HepG2 (cell line): Measurements from ENCODE around the gene ANKRD2. TPM values are rescaled to one million over a fixed set of nuclear protein-coding genes. Genes with fewer than 3 reads are reported as not detected.

Experiments used
- ATAC-seq: fragments of 200-7000 bp; cut with Tn5 transposase; 3 replicates; pipeline ENCODE4 v1.9.1; 2020; ENCODE audit warnings: mild to moderate bottlenecking, moderate library complexity
- BruUV-seq: library from RNA; stranded (reverse); fragments of 400-500 nt; replicated peaks from 2 replicates; lab custom pipeline; 2021; lab: Mats Ljungman, UMichigan
- CTCF ChIA-PET: fragments of 300-600 bp; formaldehyde crosslinking; extraction: SDS; loops from one replicate; lab custom pipeline; 2021; ENCODE audit warnings: low total read pairs, inconsistent platforms, low intra/inter-chr PET ratio; lab: Yijun Ruan, JAX
- POLR2A ChIA-PET: fragments of 350-600 bp; sonication (Branson Sonifier 250); formaldehyde crosslinking; loops from one replicate; lab custom pipeline; 2020; ENCODE audit warnings: antibody characterized with exemption, inconsistent platforms; lab: Yijun Ruan, JAX
- DNase-seq: peaks from one replicate; pipeline ENCODE4 v3.0.0-alpha.2; 2015; ENCODE audit warnings: low spot score
- FAIRE-seq: peaks from 3 replicates; lab custom pipeline; 2011; peaks lifted over from hg19 to GRCh38; lab: Jason Lieb, UNC
- H2AFZ ChIP-seq: one replicate; pipeline ENCODE4 v1.6.1; 2011; ENCODE audit warnings: low read length, inconsistent platforms
- H3K27ac ChIP-seq: fragments of 300-600 bp; 3 replicates; pipeline ENCODE4 v1.8.0; 2011; ENCODE audit warnings: mixed run types, mild to moderate bottlenecking, mixed read lengths, low read length, inconsistent platforms; ENCODE audit not compliant: insufficient read depth; ENCODE audit errors: extremely low read length
- H3K27me3 ChIP-seq, 2 experiments: fragments of 200-600 bp in 1 of 2; 2 replicates in 1 of 2; 3 replicates in 1 of 2; pipeline versions ENCODE4 v1.6.0 to v1.8.0; 2011; ENCODE audit warnings: low read length in 2 of 2, mild to moderate bottlenecking in 2 of 2, moderate library complexity in 2 of 2, inconsistent platforms in 1 of 2; ENCODE audit not compliant: insufficient read depth in 2 of 2, control insufficient read depth in 1 of 2
- H3K36me3 ChIP-seq, 2 experiments: fragments of 200-600 bp in 1 of 2; replicated peaks in 1 of 2; 2 replicates in 1 of 2; 3 replicates in 1 of 2; pipeline versions ENCODE4 v1.5.1 to v1.8.0; 2011; ENCODE audit warnings: low read length in 2 of 2, inconsistent platforms in 1 of 2; ENCODE audit not compliant: insufficient read depth in 2 of 2, control insufficient read depth in 1 of 2
- H3K4me1 ChIP-seq: 2 replicates; pipeline ENCODE4 v1.5.1; 2012; ENCODE audit warnings: low read length, inconsistent platforms; ENCODE audit not compliant: insufficient read depth
- H3K4me2 ChIP-seq: 2 replicates; pipeline ENCODE4 v1.6.0; 2011; ENCODE audit warnings: low read depth, low read length, inconsistent platforms
- H3K4me3 ChIP-seq, 3 experiments: fragments of 200-600 bp in 1 of 3; sonication (generic), shearing (Covaris generic) in 1 of 3; replicated peaks in 1 of 3; 2 replicates each; pipeline ENCODE4 v1.5.1; 2011 to 2016; ENCODE audit warnings: low read length in 3 of 3, inconsistent platforms in 2 of 3, low read depth in 2 of 3, mild to moderate bottlenecking in 2 of 3, control low read depth in 1 of 3, mixed read lengths in 1 of 3; ENCODE audit not compliant: insufficient read depth in 1 of 3
- H3K79me2 ChIP-seq: one replicate; pipeline ENCODE4 v1.6.1; 2011; ENCODE audit warnings: low read length, inconsistent platforms; ENCODE audit not compliant: insufficient read depth
- H3K9ac ChIP-seq: 2 replicates; pipeline ENCODE4 v1.6.0; 2011; ENCODE audit warnings: mild to moderate bottlenecking, low read depth, low read length, inconsistent platforms; ENCODE audit not compliant: insufficient read depth
- H3K9me3 ChIP-seq: 2 replicates; pipeline ENCODE4 v1.5.1; 2012; ENCODE audit warnings: mild to moderate bottlenecking, low read length
- H4K20me1 ChIP-seq: 2 replicates; pipeline ENCODE4 v1.6.0; 2011; ENCODE audit warnings: inconsistent platforms, mild to moderate bottlenecking, low read length, moderate library complexity; ENCODE audit not compliant: insufficient read depth
- CSRNP2 ChIP-seq: sonication (generic); formaldehyde crosslinking; conservative IDR thresholded peaks from 2 replicates; pipeline ENCODE4 v1.8.0; 2022; ENCODE audit warnings: low read depth, missing genetic modification reagents
- GLMP ChIP-seq: sonication (generic); formaldehyde crosslinking; IDR thresholded peaks from 2 replicates; pipeline ENCODE4 v1.9.0; 2021; ENCODE audit warnings: missing genetic modification reagents, mild to moderate bottlenecking, borderline replicate concordance
- LCORL ChIP-seq, 2 experiments: fragments of 450-650 bp in 1 of 2; sonication (generic) in 1 of 2; formaldehyde crosslinking in 1 of 2; IDR thresholded peaks; 2 replicates each; pipeline versions ENCODE4 v1.5.0 to v1.6.1; 2017 to 2020; ENCODE audit warnings: antibody characterized with exemption in 1 of 2, missing genetic modification reagents in 1 of 2
- REXO4 ChIP-seq: sonication (generic); formaldehyde crosslinking; IDR thresholded peaks from 2 replicates; pipeline ENCODE4 v1.8.0; 2022; ENCODE audit warnings: missing genetic modification reagents, mild to moderate bottlenecking, borderline replicate concordance
- RFXAP ChIP-seq: sonication (generic); formaldehyde crosslinking; IDR thresholded peaks from 2 replicates; pipeline ENCODE4 v1.4.0; 2020; ENCODE audit warnings: missing genetic modification reagents, borderline replicate concordance
- RXRA ChIP-seq: sonication (generic); formaldehyde crosslinking; IDR thresholded peaks from 2 replicates; pipeline ENCODE4 v1.5.1; 2020; ENCODE audit warnings: missing genetic modification reagents
- SNRNP70 ChIP-seq: fragments of 200-400 bp; formaldehyde crosslinking; IDR thresholded peaks from 2 replicates; pipeline ENCODE4 v1.6.1; 2017; ENCODE audit warnings: mild to moderate bottlenecking, low read depth, low read length, moderate library complexity
- SP5 ChIP-seq: IDR thresholded peaks from 2 replicates; pipeline ENCODE4 v1.6.1; 2016; ENCODE audit warnings: low read depth, borderline replicate concordance
- SRY ChIP-seq: sonication (generic); formaldehyde crosslinking; IDR thresholded peaks from 2 replicates; pipeline ENCODE4 v1.8.0; 2022; ENCODE audit warnings: mild to moderate bottlenecking, missing genetic modification reagents
- THAP11 ChIP-seq: IDR thresholded peaks from 2 replicates; pipeline ENCODE4 v1.6.1; 2016; ENCODE audit warnings: missing biosample characterization, missing genetic modification reagents
- ZFP62 ChIP-seq: sonication (generic); formaldehyde crosslinking; IDR thresholded peaks from 2 replicates; pipeline ENCODE4 v1.4.0; 2020; ENCODE audit warnings: missing genetic modification reagents
- ZNF749 ChIP-seq: sonication (generic); formaldehyde crosslinking; IDR thresholded peaks from 2 replicates; pipeline ENCODE4 v1.8.0; 2022; ENCODE audit warnings: mild to moderate bottlenecking, missing genetic modification reagents, moderate library complexity, borderline replicate concordance
- ZNF761 ChIP-seq: sonication (generic); formaldehyde crosslinking; conservative IDR thresholded peaks from 2 replicates; pipeline ENCODE4 v1.4.0; 2020; ENCODE audit warnings: mild to moderate bottlenecking, missing genetic modification reagents
- WGBS: methylation state at CpG from one replicate; pipeline ENCODE4 v1.1.6; 2017; ENCODE audit warnings: low lambda C conversion rate; 5-methylcytosine and 5-hydroxymethylcytosine counted together
- in situ Hi-C: cut with HindIII; loops from 2 replicates; pipeline ENCODE4 v1.10.0; 2017; ENCODE audit warnings: low pct_unique_long_range_greater_than_20kb; ENCODE audit not compliant: extremely low pct_ligation_motif_present
- intact Hi-C: fragments of 100-400 bp; cut with micrococcal nuclease; formaldehyde crosslinking; loops from one replicate; pipeline ENCODE4 v1.10.0; 2022; ENCODE audit not compliant: unreplicated experiment
- polyA plus RNA-seq, 8 experiments: library from polyadenylated mRNA; depleted of rRNA in 3 of 8; stranded (reverse) in 7 of 8; unstranded in 1 of 8; fragments of >200 nt; fragmentation: Illumina TruSeq in 4 of 8; extraction: Trizol in 4 of 8; gene quantifications; 2 replicates each; pipeline versions ENCODE4 v1.2.1 to v1.2.3, GENCODE V29; 2011 to 2016; ENCODE audit warnings: low read depth in 4 of 8, missing spikeins in 1 of 8, mixed read lengths in 1 of 8; ENCODE audit not compliant: insufficient read depth in 1 of 8
- total RNA-seq, 5 experiments: library from RNA; depleted of rRNA; stranded (reverse); fragments of >200 nt; fragmentation: Illumina TruSeq; extraction: Trizol; gene quantifications; 2 replicates each; pipeline ENCODE4 v1.2.3, GENCODE V29; 2016; ENCODE audit warnings: low read depth in 1 of 5
- TF ChIP-seq, protein P1 (sequence below): IDR thresholded peaks from 2 replicates; pipeline ENCODE4 v1.6.1; 2016; ENCODE audit warnings: low read depth, control low read depth
- TF ChIP-seq, protein P2 (sequence below): sonication (generic); formaldehyde crosslinking; IDR thresholded peaks from 2 replicates; pipeline ENCODE4 v1.5.0; 2020; ENCODE audit warnings: mild to moderate bottlenecking, missing genetic modification reagents, borderline replicate concordance

The ANKRD2 gene
- total and polyA plus RNA-seq, 2 of the 13 experiments (the other 11 are each of a cell fraction or from before 2014, with no cell fraction given), result not detected

GRCh38 chr10:97522937-97523336 is 49.6 kb upstream of the ANKRD2 start (continued):
- TF ChIP-seq, protein P1, sequence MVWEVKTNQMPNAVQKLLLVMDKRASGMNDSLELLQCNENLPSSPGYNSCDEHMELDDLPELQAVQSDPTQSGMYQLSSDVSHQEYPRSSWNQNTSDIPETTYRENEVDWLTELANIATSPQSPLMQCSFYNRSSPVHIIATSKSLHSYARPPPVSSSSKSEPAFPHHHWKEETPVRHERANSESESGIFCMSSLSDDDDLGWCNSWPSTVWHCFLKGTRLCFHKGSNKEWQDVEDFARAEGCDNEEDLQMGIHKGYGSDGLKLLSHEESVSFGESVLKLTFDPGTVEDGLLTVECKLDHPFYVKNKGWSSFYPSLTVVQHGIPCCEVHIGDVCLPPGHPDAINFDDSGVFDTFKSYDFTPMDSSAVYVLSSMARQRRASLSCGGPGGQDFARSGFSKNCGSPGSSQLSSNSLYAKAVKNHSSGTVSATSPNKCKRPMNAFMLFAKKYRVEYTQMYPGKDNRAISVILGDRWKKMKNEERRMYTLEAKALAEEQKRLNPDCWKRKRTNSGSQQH, result no peak

DNA sequence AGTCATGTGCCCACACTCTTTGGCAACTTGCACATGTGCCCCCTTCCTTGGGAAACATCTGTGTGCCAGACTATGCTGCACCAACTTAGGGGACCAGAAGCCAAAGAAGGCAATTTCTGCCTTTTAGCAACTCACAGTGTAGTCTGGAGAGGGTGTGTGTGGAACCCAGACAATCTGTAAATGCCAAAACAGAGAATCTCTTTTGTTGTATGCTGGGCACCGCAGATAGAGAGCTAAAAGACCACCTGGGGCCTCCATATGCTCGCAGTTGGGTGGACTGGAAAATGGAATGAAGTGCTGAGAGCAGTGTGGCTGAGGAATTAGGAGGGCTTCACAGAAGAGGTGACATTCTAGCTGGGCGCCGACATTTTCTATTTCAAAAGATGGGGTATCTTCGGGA is 47.5 kb upstream of the ANKRD2 start:
- intact Hi-C loops, result no loop called here
- Histone ChIP-seq H3K79me2 (no peaks in the 10 kb centered on the region), H2AFZ (no peak overlapping the region), H3K4me1 (peaks cover 39% of the 10 kb centered on the region), H3K36me3 (no peaks in the 10 kb centered on the region), H3K9ac (no peak overlapping the region), H4K20me1 (no peaks in the 10 kb centered on the region), H3K27ac (peak overlapping the region; percentile 11), H3K4me2 (peak overlapping the region; percentile 45; the same call in 1 of the 2 replicates), H3K27me3 (no peaks in the 10 kb centered on the region), H3K4me3 (no peak overlapping the region), H3K9me3 (no peaks in the 10 kb centered on the region)
- DNase-seq (no peak), FAIRE-seq (no peak), ATAC-seq (no peak)
- in situ Hi-C loops, result no loop called here
- BruUV-seq, result no TSS peak
- ChIA-PET POLR2A (no interaction called here), CTCF (no interaction called here)
- WGBS, result 91% methylated on average over 5 of the region's 5 CpGs
- TF ChIP-seq REXO4 (CRISPR knock-in tag) (no peak), SNRNP70 (no peak), THAP11 (CRISPR knock-in tag) (no peak), SRY (no peak), RFXAP (CRISPR knock-in tag) (no peak), SP5 (CRISPR knock-in tag) (no peak), CSRNP2 (CRISPR knock-in tag) (no peak), ZFP62 (CRISPR knock-in tag) (no peak), ZNF761 (CRISPR knock-in tag) (no peak), RXRA (CRISPR knock-in tag) (no peak), LCORL (IDR thresholded peaks at IDR 0.05) (no peak), LCORL (CRISPR knock-in tag; IDR thresholded peaks at IDR 0.05) (no peak), ZNF749 (CRISPR knock-in tag) (no peak), GLMP (no peak)
- TF ChIP-seq, protein P2, sequence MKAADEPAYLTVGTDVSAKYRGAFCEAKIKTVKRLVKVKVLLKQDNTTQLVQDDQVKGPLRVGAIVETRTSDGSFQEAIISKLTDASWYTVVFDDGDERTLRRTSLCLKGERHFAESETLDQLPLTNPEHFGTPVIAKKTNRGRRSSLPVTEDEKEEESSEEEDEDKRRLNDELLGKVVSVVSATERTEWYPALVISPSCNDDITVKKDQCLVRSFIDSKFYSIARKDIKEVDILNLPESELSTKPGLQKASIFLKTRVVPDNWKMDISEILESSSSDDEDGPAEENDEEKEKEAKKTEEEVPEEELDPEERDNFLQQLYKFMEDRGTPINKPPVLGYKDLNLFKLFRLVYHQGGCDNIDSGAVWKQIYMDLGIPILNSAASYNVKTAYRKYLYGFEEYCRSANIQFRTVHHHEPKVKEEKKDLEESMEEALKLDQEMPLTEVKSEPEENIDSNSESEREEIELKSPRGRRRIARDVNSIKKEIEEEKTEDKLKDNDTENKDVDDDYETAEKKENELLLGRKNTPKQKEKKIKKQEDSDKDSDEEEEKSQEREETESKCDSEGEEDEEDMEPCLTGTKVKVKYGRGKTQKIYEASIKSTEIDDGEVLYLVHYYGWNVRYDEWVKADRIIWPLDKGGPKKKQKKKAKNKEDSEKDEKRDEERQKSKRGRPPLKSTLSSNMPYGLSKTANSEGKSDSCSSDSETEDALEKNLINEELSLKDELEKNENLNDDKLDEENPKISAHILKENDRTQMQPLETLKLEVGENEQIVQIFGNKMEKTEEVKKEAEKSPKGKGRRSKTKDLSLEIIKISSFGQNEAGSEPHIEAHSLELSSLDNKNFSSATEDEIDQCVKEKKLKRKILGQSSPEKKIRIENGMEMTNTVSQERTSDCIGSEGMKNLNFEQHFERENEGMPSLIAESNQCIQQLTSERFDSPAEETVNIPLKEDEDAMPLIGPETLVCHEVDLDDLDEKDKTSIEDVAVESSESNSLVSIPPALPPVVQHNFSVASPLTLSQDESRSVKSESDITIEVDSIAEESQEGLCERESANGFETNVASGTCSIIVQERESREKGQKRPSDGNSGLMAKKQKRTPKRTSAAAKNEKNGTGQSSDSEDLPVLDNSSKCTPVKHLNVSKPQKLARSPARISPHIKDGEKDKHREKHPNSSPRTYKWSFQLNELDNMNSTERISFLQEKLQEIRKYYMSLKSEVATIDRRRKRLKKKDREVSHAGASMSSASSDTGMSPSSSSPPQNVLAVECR (CRISPR knock-in tag), result no peak
